Stimulated activated CD8-positive, alpha-beta memory T cell treated with anti-CD3 and anti-CD28 coated beads, Interleukin-12 subunit alpha, Interleukin-12 subunit beta, amount 100 ng/mL, for 4 hours (primary cell): Measurements from ENCODE around the gene UBE4B.
"Not testable (repeated sequence)": the region's sequence is repeated elsewhere in the genome, so short reads cannot be mapped to it uniquely, and the experiment has no call there.

Experiments
- DNase-seq: peaks from one replicate; pipeline ENCODE4 v3.0.0-alpha.2; 2020; ENCODE audit warnings: low read depth

UBE4B gene

GRCh38 chr1:10177876-10178275, 145.1 kb downstream of the UBE4B start:
- no peak for DNase-seq

- DNase-seq: no peak
Observed at GRCh38 chr1:10178597-10179405, 146.0 kb downstream of the UBE4B start.

GRCh38 chr1:10179406-10180091, 146.8 kb downstream of the UBE4B start:
- DNase-seq: no peak

GRCh38 chr1:10181154-10181553, 148.4 kb downstream of the UBE4B start:
- DNase-seq: no peak

GRCh38 chr1:10185759-10186158, 153.0 kb downstream of the UBE4B start:
- no peak for DNase-seq

GRCh38 chr1:10186331-10187025, 153.7 kb downstream of the UBE4B start:
- no peak for DNase-seq

GRCh38 chr1:10187026-10187334, 154.2 kb downstream of the UBE4B start:
- no peak for DNase-seq

- DNase-seq: no peak
Observed at GRCh38 chr1:10188133-10188650, 155.4 kb downstream of the UBE4B start.

GRCh38 chr1:10189659-10190058, 156.9 kb downstream of the UBE4B start:
- no peak for DNase-seq

- no peak for DNase-seq
Observed at GRCh38 chr1:10192263-10192662, 159.5 kb downstream of the UBE4B start.

GRCh38 chr1:10193288-10193687, 160.5 kb downstream of the UBE4B start:
- DNase-seq: no peak

GRCh38 chr1:10195570-10195969, 162.8 kb downstream of the UBE4B start:
- no peak for DNase-seq

- DNase-seq: no peak
Observed at GRCh38 chr1:10196976-10197375, 164.2 kb downstream of the UBE4B start.

GRCh38 chr1:10200620-10201019, 167.9 kb downstream of the UBE4B start:
- no peak for DNase-seq

GRCh38 chr1:10204003-10204642, 171.4 kb downstream of the UBE4B start:
- DNase-seq: no peak

- DNase-seq: not testable (repeated sequence)
Observed at GRCh38 chr1:10205206-10205605, 172.4 kb downstream of the UBE4B start.

GRCh38 chr1:10207810-10208209, 175.1 kb downstream of the UBE4B start:
- no peak for DNase-seq

- no peak for DNase-seq
Observed at GRCh38 chr1:10208537-10208936, 175.8 kb downstream of the UBE4B start.

GRCh38 chr1:10209590-10209904, 176.8 kb downstream of the UBE4B start:
- no peak for DNase-seq

GRCh38 chr1:10209905-10210810, 177.4 kb downstream of the UBE4B start, which contains the start of gene KIF1B:
Gene KIF1B (plus strand): TSS chr1:10210570. CDS start chr1:10232329, 21,759 bp downstream.
- DNase-seq: peak; percentile 94
